ENCODE results near the gene PPP1R9A.

The PPP1R9A gene

GRCh38 chr7:94903971-94904370 is 3.4 kb upstream of the PPP1R9A start:
- ChIA-PET POLR2A (no interaction called here), CTCF (interaction anchor here (0.6 to 0.8 kb wide), 3 partner anchors 46 to 782 kb away, joined by 3 read pairs; no protein-coding TSS in a partner anchor)
- Histone ChIP-seq H3K4me1 (ENCODE audit: control insufficient read depth, insufficient read depth, low read length) (peaks cover 20% of the 10 kb centered on the region), H3K9me3 (ENCODE audit: control insufficient read depth, insufficient read depth, low read depth, low read length) (no peaks in the 10 kb centered on the region), H3K27ac (ENCODE audit: extremely low read depth, low read depth, low read length) (no peak overlapping the region), H3K4me3 (ENCODE audit: low read depth, low read length) (no peak overlapping the region), H3K36me3 (ENCODE audit: control insufficient read depth in 2 of 2, insufficient read depth in 1 of 2, low read length in 2 of 2) (no peaks in the 10 kb centered on the region)
- TF ChIP-seq, protein P1, sequence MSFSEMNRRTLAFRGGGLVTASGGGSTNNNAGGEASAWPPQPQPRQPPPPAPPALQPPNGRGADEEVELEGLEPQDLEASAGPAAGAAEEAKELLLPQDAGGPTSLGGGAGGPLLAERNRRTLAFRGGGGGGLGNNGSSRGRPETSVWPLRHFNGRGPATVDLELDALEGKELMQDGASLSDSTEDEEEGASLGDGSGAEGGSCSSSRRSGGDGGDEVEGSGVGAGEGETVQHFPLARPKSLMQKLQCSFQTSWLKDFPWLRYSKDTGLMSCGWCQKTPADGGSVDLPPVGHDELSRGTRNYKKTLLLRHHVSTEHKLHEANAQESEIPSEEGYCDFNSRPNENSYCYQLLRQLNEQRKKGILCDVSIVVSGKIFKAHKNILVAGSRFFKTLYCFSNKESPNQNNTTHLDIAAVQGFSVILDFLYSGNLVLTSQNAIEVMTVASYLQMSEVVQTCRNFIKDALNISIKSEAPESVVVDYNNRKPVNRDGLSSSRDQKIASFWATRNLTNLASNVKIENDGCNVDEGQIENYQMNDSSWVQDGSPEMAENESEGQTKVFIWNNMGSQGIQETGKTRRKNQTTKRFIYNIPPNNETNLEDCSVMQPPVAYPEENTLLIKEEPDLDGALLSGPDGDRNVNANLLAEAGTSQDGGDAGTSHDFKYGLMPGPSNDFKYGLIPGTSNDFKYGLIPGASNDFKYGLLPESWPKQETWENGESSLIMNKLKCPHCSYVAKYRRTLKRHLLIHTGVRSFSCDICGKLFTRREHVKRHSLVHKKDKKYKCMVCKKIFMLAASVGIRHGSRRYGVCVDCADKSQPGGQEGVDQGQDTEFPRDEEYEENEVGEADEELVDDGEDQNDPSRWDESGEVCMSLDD (tag by site-specific recombination; IDR thresholded peaks at IDR 0.05), result no peak
- TF ChIP-seq PRDM2 (tag by site-specific recombination; IDR thresholded peaks at IDR 0.05; ENCODE audit: borderline replicate concordance), result no peak
- TF ChIP-seq SP2 (tag by site-specific recombination; IDR thresholded peaks at IDR 0.05), result no peak
- TF ChIP-seq ZNF768 (tag by site-specific recombination; IDR thresholded peaks at IDR 0.05), result no peak
- TF ChIP-seq ZXDB (tag by site-specific recombination; IDR thresholded peaks at IDR 0.05), result no peak
- no peak for TF ChIP-seq ZNF596 (tag by site-specific recombination; IDR thresholded peaks at IDR 0.05)
- TF ChIP-seq GLI2 (tag by site-specific recombination; IDR thresholded peaks at IDR 0.05; ENCODE audit: borderline replicate concordance, low read depth), result no peak
- no peak for TF ChIP-seq ZEB2 (tag by site-specific recombination; IDR thresholded peaks at IDR 0.05)
- no peak for TF ChIP-seq ZNF701 (tag by site-specific recombination; IDR thresholded peaks at IDR 0.05)
- no peak for TF ChIP-seq ZBTB48 (tag by site-specific recombination; IDR thresholded peaks at IDR 0.05)
- no peak for TF ChIP-seq ZBTB7A (tag by site-specific recombination; IDR thresholded peaks at IDR 0.05; ENCODE audit: low read depth)
- no peak; the same call in 1 of the 2 replicates for TF ChIP-seq PRDM6 (tag by site-specific recombination; IDR thresholded peaks at IDR 0.05)
- no peak for TF ChIP-seq ZNF426 (tag by site-specific recombination; IDR thresholded peaks at IDR 0.05)
- TF ChIP-seq, protein P2, sequence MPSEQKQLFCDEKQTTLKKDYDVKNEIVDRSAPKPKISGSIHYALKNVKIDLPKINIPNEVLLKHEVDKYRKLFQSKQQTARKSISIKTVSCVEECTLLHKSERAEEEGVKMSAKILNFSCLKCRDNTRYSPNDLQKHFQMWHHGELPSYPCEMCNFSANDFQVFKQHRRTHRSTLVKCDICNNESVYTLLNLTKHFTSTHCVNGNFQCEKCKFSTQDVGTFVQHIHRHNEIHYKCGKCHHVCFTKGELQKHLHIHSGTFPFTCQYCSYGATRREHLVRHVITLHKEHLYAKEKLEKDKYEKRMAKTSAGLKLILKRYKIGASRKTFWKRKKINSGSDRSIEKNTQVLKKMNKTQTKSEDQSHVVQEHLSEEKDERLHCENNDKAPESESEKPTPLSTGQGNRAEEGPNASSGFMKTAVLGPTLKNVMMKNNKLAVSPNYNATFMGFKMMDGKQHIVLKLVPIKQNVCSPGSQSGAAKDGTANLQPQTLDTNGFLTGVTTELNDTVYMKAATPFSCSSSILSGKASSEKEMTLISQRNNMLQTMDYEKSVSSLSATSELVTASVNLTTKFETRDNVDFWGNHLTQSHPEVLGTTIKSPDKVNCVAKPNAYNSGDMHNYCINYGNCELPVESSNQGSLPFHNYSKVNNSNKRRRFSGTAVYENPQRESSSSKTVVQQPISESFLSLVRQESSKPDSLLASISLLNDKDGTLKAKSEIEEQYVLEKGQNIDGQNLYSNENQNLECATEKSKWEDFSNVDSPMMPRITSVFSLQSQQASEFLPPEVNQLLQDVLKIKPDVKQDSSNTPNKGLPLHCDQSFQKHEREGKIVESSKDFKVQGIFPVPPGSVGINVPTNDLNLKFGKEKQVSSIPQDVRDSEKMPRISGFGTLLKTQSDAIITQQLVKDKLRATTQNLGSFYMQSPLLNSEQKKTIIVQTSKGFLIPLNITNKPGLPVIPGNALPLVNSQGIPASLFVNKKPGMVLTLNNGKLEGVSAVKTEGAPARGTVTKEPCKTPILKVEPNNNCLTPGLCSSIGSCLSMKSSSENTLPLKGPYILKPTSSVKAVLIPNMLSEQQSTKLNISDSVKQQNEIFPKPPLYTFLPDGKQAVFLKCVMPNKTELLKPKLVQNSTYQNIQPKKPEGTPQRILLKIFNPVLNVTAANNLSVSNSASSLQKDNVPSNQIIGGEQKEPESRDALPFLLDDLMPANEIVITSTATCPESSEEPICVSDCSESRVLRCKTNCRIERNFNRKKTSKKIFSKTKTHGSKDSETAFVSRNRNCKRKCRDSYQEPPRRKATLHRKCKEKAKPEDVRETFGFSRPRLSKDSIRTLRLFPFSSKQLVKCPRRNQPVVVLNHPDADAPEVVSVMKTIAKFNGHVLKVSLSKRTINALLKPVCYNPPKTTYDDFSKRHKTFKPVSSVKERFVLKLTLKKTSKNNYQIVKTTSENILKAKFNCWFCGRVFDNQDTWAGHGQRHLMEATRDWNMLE (tag by site-specific recombination; conservative IDR thresholded peaks at IDR 0.05; ENCODE audit: low read depth), result no peak
- no peak for TF ChIP-seq ZNF133 (tag by site-specific recombination; IDR thresholded peaks at IDR 0.05)
- TF ChIP-seq SP7 (tag by site-specific recombination; IDR thresholded peaks at IDR 0.05), result no peak
- no peak for TF ChIP-seq REPIN1 (tag by site-specific recombination; IDR thresholded peaks at IDR 0.05; ENCODE audit: low read depth)
